Activated CD8-positive, alpha-beta memory T cell treated with anti-CD3 and anti-CD28 coated beads for 4 hours (primary cell): ENCODE measurements around the gene RAD51B.

Source experiments
- DNase-seq, 2 donors: peaks; one replicate each; pipeline ENCODE4 v3.0.0-alpha.2; 2020; ENCODE audit warnings: low read depth in 2 of 2

RAD51B gene

GRCh38 chr14:68459480-68460136 is 640.0 kb downstream of the RAD51B start:
- no peak for DNase-seq

- no peak for DNase-seq
Observed at GRCh38 chr14:68460541-68460940, 641.0 kb downstream of the RAD51B start.

GRCh38 chr14:68461086-68461485 is 641.5 kb downstream of the RAD51B start:
- DNase-seq, result no peak

- DNase-seq, result no peak
Observed at GRCh38 chr14:68462683-68463082, 643.1 kb downstream of the RAD51B start.

GRCh38 chr14:68463299-68463698 is 643.7 kb downstream of the RAD51B start:
- DNase-seq, result no peak

- no peak for DNase-seq
Observed at GRCh38 chr14:68463705-68464374, 644.3 kb downstream of the RAD51B start.

- no peak for DNase-seq
Observed at GRCh38 chr14:68464711-68465110, 645.1 kb downstream of the RAD51B start.

- DNase-seq, result no peak
Observed at GRCh38 chr14:68466491-68466977, 647.0 kb downstream of the RAD51B start.

GRCh38 chr14:68467425-68467824 is 647.8 kb downstream of the RAD51B start:
- no peak for DNase-seq

- DNase-seq, result peak in 1 of 2 donors; percentile 19
Observed at GRCh38 chr14:68468437-68469207, 649.0 kb downstream of the RAD51B start.

GRCh38 chr14:68469208-68469713 is 649.7 kb downstream of the RAD51B start:
- DNase-seq, result no peak

GRCh38 chr14:68470361-68470760 is 650.8 kb downstream of the RAD51B start:
- DNase-seq, result no peak

- no peak for DNase-seq
Observed at GRCh38 chr14:68471029-68471963, 651.7 kb downstream of the RAD51B start.

GRCh38 chr14:68471964-68472508 is 652.5 kb downstream of the RAD51B start:
- no peak for DNase-seq

- no peak for DNase-seq
Observed at GRCh38 chr14:68473069-68473468, 653.5 kb downstream of the RAD51B start.

- no peak for DNase-seq
Observed at GRCh38 chr14:68473794-68474193, 654.2 kb downstream of the RAD51B start.

- no peak for DNase-seq
Observed at GRCh38 chr14:68474741-68475140, 655.2 kb downstream of the RAD51B start.

GRCh38 chr14:68475802-68476201 is 656.2 kb downstream of the RAD51B start:
- DNase-seq, result no peak

- no peak for DNase-seq
Observed at GRCh38 chr14:68476212-68477109, 656.9 kb downstream of the RAD51B start.

GRCh38 chr14:68477110-68477455 is 657.5 kb downstream of the RAD51B start:
- no peak for DNase-seq
